NCI-H2227 (cell line): ENCODE results near the gene GHRHR.

Source experiments
- DNase-seq: peaks from one replicate; lab custom pipeline; 2025; ENCODE audit not compliant: unreplicated experiment; lab: John Stamatoyannopoulos, UW

GHRHR gene

DNA sequence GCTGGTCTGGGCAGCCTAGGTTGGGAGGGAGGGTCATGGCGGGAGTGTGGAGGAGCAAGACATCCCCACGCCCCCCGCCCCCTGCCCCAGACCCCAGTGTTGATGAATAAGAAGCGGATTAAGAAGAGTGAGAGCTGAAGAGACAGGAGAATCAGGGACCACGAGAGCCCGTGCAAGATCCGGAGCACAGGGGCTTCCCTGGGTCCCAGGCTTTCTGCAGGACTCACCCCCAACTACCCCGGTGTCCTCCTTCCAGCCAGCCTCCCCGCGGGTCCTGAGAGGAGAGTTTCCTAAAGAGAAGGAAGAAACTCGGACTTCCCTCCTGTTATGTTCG, 20.1 kb downstream of the GHRHR start:
- DNase-seq = no peak

DNA sequence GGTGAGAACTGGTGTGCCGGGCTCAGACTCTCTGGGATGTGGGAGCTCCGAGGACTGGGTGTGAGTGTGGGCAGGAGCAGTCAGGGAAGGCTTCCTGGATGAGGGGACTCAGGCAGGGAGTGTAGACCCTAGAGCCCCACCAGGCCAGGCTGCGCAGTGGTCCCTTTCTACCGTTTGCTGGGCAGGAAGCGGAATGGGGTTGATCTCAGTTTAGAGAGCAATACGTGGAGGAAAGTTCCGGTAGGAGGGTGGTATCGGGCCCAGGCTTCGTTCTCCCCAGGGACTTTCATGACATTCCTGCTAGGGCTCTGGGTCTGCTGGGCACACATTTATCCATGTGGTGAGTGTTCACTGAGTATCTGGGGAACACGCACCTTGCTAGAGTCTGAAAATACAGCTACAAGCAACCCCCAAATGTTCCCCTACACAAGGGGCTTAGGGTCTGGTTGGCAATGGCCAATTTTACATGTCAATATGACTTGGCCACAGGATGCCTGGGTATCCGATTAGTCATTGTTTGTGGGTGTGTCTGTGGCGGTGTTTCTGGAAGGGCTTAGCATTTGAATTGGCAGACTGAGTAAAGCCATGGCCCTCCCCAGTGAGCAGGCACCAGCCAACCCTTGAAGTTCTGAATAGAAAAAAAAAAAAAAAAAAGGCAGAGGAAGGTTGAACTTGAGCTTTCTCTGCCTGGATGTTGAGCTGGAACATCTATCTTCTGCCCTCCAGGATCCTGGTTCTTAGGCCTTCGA, 20.8 kb downstream of the GHRHR start:
- no peak for DNase-seq

DNA sequence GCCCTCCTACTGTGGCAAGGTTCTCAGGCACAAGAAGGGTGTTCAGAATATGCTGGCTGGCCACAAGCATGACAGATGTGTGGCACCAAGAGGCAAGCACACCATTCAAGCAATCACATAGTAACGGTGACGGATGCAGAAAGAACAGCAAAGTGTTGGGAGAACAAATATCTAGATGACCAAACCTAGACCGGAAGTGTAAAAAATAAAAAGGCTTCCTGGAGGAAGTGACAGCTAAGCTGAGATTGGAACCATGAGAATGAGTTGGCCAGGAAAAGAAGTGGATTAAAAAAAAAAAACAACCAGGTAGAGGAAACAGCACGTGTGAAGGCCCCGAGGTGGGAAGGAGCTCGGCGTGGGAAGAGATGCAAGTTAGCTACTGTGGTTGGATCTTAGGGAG, 22.0 kb downstream of the GHRHR start:
- DNase-seq = no peak

DNA sequence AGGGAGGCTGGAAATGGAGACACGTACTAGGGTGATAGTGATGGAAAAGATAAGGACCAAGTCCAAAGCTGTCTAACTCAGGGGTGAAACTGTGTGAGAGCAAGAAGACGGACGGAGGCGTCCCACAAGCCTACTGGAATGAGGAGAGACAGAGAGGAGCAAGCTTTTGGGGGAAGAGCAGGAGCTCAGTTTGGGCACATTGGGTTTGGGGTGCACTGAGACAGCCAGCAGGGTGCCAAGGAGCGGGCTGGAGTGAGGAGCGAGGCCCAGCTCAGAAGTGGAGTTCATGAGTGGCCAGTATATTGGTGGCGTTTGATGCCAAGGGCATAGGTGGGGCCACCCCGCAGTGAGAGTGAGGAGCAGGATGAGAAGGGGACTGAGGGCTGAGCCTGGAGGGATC, 22.6 kb downstream of the GHRHR start:
- no peak for DNase-seq

DNA sequence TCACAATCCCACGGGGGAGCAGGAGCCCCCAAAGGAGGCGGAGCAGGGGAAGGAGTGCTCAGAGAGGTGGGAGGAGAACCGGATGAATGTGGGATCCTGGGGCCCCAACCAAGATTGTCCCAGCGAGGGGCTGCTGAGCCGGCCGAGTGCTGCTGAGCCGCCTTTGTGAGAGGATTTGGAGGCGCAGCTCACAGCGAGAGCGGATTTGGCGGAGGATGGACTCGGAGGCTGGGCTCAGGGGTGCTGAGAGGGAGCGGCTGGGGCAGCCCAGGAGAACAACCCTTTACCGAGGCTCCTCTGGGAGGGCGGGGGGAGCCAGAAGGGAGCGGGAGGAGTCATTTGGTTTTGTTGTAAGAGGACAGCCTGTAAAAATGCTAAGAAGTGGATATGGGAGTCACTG, 23.0 kb downstream of the GHRHR start:
- no peak for DNase-seq

DNA sequence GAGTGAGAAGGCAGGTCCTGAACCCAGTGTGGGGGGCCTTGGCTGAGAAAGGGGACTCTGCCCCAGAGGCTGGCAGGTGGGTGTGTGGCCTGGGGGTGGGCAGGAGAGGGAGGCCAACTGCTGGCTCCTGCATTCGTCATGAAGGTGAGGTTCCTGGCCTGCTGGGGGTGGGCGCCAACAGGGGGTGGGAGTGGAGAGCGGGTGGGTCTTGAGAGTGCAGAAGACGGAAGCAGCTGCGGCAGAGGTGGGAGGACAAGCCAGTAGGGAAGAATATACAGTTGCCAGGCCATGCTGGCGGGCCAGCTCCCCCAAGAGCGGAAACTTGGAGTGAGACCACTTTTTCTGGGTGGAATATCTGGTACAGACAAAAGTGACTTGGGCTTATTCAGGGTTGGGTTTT, 23.4 kb downstream of the GHRHR start:
- no peak for DNase-seq

DNA sequence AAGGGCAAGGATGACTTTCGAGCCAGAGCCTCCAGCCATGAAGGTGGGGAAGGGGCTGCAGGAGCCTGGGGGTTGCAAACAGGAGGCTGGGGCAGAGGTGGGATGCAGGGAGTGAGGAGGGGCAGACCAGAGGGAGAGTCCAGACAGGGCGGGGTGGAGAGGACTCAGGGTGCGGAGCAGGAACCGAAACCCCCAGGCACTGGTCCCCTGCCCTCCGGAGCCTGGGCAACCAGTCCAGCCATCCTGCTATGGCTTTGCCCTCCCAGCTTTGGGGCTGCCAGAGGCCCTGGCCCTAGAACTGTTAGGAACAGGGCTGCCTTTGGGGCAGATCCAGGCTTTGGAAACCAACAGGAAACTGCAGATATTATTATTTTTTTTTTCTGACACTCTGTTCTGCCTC, 24.2 kb downstream of the GHRHR start:
- DNase-seq = no peak

DNA sequence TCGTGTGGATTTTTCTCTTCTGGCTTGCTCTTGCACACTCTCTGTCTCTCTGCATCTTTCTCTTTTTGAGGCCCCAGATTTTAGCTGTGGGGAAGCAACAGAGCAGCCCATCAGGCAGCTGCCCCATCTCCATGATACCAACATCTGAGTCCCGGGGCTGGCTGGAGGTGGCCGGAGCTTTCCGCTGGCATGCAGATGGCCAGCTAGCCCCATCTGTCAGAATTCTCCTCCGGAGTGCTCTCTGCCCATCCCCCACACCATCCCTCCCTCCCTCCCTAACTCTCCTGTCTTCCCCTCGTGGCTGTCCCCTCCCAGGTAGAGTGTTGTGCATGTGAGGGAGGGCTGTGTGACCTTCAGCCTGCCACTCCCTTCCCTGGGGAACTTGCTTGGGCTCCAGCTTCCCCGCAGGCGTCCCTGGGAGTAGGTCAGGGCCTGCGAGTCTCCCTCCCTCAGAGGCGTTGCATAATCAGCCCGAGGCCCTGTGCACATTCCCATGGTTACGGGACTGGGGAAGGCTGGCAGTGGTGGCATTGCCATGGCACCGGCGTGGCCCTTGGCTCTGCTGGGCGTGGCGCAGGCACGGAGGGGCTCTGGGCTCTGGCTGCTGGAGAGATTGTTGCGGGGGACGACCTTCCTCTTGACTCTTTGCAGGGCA, 24.7 kb downstream of the GHRHR start:
- peak; percentile 54 for DNase-seq

DNA sequence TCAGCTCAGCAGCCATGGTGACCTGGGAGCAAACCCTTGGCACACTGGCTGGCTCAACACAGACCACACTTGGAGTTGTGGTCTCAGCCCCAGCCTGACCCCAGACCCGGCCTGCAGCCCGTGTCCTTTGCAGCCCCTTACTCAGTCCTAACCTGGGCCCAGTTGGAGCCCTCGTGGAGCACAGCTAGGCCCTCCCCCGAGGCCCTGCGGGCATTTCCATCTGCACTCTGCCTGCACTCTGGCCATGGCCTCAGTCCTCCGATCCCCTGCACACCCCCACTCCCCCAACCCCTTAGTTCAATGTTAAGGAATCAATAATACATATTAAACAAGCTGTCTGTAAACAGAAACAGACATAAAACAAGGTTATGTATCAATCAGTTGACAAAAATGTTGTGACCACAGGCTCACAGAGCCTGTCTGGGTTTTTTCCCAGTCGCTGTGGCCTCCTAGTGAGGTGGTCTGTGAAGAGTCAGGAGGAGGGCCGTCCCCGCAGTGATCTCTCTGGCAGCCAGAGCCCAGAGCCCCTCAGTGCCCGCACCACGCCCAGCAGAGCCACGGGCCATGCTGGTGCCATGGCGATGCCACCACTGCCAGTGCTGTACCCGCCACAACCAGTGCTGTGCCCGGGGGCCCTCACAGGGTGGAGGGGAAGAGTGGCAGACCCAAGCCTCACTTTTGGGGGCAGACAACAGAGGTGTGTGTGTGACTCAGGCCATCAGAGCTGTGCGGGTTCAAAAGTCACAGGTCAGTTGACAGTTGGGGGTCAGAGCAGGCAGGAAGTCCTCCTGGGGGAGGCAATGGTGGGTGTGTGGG, 25.5 kb downstream of the GHRHR start:
- DNase-seq = no peak

DNA sequence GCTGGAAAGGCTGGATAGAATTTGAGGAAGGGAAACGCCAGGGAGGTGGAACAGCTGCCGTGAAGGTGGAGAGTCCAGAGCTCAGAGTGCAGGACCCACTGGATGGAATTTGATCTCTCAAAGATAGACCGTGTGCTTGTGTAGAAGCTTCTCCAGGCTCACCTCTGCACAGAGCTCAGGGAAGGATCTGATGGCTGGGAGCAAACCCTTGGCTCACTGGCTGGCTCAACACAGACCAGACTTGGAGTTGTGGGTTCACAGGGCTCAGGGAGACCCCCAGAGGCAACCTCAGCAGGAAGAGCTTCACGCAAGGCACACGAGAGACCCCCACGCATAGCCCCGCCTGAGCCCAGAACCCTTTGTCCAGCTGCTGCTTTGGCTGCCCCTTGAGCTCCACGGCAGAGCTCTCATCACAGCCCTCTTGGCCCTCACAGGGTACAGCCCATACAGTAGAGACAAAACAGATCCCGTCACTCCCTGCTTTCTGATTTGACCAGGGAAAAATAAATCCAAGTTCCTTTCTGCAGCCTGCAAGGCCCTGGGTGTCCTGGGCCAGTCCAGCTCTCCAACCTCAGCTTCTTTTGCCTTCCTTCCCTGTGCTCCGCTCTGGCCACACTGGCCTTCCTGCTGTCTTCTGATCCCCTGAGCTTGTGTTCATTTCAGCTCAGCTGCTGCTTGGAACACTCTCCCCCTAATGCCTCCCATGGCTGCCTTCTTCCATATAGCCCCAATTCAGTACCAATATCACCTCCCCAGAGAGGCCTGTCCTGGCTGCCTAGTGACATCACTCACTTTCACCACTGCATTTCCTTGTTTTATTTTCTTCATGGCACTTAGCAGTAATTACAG, 26.3 kb downstream of the GHRHR start:
- no peak for DNase-seq

DNA sequence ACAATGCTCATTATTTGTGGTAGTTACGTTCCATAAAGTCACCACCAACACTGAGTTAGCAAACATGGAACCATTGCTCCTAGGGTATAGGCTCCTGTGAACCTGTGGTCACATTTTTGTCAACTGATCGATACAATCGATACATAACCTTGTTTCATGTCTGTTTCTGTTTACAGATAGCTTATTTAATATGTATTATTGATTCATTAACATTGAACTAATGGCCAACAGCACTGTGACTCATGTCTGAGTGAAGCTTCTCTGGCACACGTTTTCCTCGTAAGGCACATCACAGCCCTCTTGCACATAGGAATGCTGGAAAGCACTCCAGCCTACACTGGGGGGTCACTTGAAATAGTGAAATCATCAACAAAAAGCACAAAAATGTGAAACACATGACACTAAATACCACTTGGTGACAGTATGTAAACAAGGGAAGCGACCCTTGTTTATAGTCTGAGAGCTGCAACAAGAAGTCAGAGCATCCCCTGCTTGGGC, 27.0 kb downstream of the GHRHR start:
- no peak for DNase-seq

DNA sequence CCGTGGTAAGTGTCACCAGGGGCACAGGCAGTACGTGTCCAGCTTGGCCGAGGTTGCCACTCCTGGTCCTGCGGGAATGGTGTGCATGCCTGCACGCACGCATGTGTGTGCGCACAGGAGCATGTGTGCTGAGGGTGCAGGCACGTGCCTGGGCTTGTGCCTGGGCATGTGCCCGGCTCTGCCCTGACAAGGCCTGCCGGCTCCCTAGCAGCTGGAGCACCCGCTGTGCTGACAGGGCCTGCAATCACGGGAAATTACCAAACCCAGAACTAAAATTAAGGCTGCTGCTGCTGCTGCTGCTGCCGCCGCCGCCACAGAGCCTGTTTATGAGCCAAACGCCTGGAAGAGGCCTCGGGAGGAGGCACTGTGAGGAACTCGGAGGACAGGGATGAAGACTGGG, 28.7 kb downstream of the GHRHR start:
- peak; percentile 48 for DNase-seq

DNA sequence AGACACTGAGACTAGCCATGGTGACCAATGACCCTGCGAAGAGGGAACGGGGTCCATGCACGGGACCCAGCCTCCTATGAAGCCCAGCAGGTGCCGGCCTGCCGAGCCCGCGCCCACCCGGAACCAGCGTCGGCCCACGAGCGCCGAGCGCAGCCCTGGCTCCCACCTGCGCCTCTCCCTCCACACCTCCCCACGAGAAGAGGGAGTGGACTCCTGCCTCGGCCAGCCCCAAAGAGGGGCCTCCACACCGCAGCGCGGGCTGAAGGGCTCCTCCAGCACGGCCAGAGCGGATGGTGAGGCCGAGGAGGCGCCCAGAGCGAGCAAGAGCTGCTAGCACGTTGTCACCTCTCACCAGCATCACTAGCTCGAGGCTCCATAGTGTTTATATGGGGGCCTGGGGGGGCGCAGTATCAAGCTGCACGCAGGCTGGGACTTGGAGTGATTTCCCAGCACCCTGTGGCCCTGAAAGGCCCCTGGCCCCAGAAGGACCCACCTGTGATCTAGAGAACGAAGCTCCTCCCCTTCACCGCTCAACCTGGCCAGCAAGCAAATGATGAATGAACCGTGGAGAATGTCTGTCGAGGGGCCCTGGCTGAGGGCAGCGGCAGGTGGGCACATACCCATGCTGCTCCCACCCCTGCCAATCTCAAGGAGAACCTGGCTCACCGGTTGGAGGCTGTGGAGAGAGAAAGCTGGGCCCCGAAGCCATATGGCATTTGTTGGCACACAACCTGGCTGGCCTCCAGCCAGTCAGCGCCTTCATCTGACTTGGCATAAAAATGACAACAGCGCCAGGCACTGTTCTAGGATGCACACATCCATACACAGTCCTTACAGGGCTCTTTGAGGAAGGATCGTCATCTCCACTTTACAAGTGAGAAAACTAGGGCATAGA, 30.7 kb downstream of the GHRHR start:
- no peak for DNase-seq

DNA sequence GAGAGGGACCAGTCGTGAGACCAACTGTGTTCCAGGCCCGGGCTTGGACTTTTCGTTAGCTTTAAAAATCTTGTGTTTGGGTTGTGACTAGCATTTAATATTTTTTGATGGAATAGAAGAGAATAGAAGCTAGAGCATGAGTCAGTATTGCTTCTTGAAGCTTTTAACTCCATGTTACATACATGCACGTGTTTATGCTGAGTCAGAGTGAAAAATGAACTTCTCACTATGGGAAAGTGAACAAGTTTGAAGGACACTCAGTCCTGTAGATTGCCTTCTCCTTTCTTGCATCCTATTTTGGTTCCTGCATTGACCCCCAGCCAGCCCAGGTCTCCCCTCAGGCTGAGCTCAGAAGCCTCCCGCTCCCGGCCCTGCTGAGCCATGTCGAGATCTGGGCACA, 31.8 kb downstream of the GHRHR start:
- DNase-seq = no peak

DNA sequence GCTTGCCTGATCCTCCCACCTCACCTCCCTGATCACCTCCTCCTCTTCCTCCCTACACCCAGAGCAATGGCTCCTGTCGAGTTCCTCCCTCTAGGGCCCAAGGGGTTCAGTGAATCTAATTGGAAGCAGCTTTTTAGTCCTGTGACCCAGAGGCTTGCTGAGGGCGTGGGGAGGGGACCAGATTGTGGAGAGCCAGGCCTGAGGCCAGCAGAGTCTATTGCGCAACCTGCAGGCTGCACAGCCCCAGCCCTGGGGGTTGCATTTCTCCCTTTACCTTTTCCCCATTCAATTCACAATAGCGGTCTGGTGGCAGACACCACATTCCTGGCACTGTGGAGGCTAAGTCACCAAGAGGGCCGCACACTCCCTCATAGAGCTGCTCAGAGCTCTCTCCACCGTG, 32.5 kb downstream of the GHRHR start:
- no peak for DNase-seq

DNA sequence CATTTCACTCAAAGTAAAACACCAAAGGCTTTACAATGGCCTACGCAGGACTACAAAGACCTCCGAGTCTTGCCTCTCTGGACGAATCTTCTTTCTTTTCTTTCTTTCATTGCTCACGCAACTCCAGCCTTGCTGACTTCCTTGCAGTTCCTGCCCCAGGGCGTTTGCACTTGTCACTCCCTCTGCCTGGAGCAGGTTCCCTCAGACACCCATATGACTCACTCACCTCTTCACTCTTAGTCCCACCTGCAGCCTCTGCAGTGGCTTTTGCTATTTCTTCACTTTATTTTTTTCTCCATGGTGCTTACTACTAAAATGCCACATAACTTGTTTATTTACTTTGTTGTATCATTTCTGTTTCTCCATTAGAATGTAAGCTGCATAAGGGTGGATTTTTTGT, 33.1 kb downstream of the GHRHR start:
- no peak for DNase-seq

DNA sequence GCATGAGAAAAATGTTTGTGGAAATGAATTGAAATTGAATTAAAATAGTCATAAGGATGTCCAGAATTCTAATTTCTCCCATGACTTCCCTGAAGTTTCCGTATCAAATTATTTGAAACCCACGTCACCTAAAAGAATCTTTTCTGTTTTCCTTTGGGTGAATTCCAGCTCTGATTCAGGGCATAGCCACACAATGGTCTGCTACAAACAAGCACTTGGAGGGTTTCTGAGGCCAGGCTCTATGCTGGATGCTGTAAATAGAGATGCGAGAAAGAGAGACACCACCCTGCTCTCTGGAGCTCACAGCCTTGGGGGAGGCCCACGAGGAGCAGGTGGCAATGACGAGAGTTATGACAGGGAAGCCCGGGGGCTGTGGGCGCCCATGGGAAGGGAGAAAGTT, 33.6 kb downstream of the GHRHR start:
- DNase-seq = no peak

DNA sequence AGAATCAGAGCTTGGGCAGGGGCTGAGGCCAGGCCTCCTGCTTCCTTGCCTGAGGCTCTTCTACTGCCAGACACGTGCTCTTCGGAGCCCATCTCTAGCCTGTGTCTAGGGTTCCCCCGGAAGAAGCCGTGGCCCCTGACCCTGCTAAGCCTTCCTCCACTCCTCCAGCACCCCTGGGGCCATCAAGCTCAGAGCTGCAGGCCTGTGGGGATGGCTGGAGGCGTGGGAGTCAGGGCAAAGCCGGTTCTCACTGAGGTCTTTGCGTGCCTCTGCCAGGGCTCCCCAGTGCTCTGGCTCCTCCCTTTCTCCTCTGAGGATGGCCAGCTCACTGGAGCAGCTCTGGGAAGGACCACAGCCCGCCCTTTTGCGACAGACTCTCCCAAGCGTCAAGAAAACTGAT, 34.4 kb downstream of the GHRHR start:
- DNase-seq = no peak

DNA sequence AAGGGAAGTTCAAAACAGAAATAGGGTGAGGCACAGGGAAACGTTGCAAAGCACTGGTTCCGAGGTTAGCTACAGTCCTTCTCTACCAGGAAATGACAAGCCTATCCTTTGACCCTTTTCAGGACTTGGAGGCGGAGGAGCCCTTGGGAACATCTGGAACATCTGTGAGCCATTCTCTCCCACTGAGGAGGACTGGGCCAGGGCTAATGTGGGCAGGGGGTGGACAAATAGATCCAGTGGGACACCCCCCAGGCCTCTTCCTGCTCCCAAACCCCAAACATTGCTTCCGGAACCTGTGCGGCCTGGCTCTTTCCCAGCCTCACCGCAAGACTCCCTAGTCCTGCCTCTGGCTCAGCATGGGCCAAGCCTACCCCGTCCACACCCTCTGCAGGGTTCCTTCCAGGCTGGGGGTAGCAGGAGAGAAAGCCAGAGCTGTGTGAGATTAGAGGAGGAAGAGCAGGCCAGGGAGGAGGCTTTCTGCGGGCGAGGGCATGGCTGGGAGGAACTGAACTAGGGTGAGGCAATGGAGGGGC, 36.5 kb downstream of the GHRHR start:
- no peak for DNase-seq

DNA sequence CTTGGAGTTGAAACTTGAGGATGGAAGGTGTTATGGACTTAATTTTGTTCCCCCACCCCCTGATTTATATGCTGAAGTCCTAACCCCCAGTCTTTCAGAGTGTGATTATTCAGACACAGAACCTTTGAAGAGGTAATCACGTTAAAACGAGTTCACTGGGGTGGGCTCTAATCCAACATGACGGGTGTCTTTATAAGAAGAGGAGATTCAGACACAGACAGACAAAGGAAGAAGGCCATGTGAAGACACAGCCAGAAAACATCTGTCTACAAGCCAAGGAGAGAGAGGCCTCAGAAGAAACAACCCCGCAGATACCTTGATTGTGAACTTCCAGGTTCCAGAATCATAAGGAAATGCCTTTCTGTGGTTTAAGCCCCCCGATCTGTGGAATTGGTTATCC, 37.0 kb downstream of the GHRHR start:
- no peak for DNase-seq
